Measurements from ENCODE around the gene C1orf53. TPM values are rescaled to one million over a fixed set of nuclear protein-coding genes. Genes with fewer than 3 reads are reported as not detected.

Gene C1orf53
- total and polyA plus RNA-seq, 2 experiments from 2014 or later: 2.7 to 3.8 TPM

GRCh38 chr1:197920414-197921117, 18.1 kb downstream of the C1orf53 start:
- Mint-ChIP-seq H3K27ac (no peak overlapping the region), H3K4me1 (peaks cover 68% of the 10 kb centered on the region), H3K36me3 (ENCODE audit: low read depth) (no peaks in the 10 kb centered on the region; the same call in 2 of the 3 replicates), H3K27me3 (ENCODE audit: insufficient read depth, low read depth, poor library complexity) (peaks cover 80% of the 10 kb centered on the region), H3K9me3 (peaks cover 3% of the 10 kb centered on the region; the same call in 1 of the 3 replicates), H3K4me3 (peak overlapping the region; percentile 72)
- Histone ChIP-seq H3K27ac (ENCODE audit: low read depth) (no peak overlapping the region), H3K4me2 (peak overlapping the region; percentile 92), H3K27me3 (ENCODE audit: insufficient read depth) (peaks cover 88% of the 10 kb centered on the region), H3F3A (replicated peaks; ENCODE audit: low read depth) (peaks cover 26% of the 10 kb centered on the region), H2AFZ (no peak overlapping the region), H3K79me2 (replicated peaks; ENCODE audit: insufficient read depth) (no peaks in the 10 kb centered on the region), H3K4me3 (peak overlapping the region; percentile 60), H4K20me1 (replicated peaks; ENCODE audit: insufficient read depth) (0 out of 2 replicates have a peak, but pooled peaks cover 4% of the 10 kb centered on the region), H3K36me3 (ENCODE audit: insufficient read depth) (no peaks in the 10 kb centered on the region), H3K4me1 (ENCODE audit: insufficient read depth) (peaks cover 42% of the 10 kb centered on the region), H3K9me2 (ENCODE audit: insufficient read depth) (no peaks in the 10 kb centered on the region)
- ATAC-seq: no peak
- peak; percentile 95 for TF ChIP-seq EZH2 (IDR thresholded peaks at IDR 0.05; ENCODE audit: low read depth, unreplicated experiment)
- no peak for TF ChIP-seq REST (IDR thresholded peaks at IDR 0.05; ENCODE audit: unreplicated experiment)
- TF ChIP-seq EZH2phosphoT487 (IDR thresholded peaks at IDR 0.05; ENCODE audit: unreplicated experiment): peak; percentile 81
- no peak for TF ChIP-seq NANOG (IDR thresholded peaks at IDR 0.05; ENCODE audit: borderline replicate concordance)
- peak; percentile 66 for DNase-seq (ENCODE audit: low spot score)

GRCh38 chr1:197921235-197922069, 19.0 kb downstream of the C1orf53 start:
- peak overlapping the region; percentile 72 for H3K4me3 Mint-ChIP-seq
- H3K27me3 Mint-ChIP-seq (ENCODE audit: insufficient read depth, low read depth, poor library complexity): peaks cover 71% of the 10 kb centered on the region
- Histone ChIP-seq H3F3A (replicated peaks; ENCODE audit: low read depth) (peaks cover 22% of the 10 kb centered on the region), H3K4me1 (ENCODE audit: insufficient read depth) (peaks cover 34% of the 10 kb centered on the region), H3K79me2 (replicated peaks; ENCODE audit: insufficient read depth) (no peaks in the 10 kb centered on the region), H3K36me3 (ENCODE audit: insufficient read depth) (no peaks in the 10 kb centered on the region), H3K4me3 (peak overlapping the region; percentile 60), H3K9me2 (ENCODE audit: insufficient read depth) (no peaks in the 10 kb centered on the region), H3K4me2 (peak overlapping the region; percentile 92), H2AFZ (peak overlapping the region; percentile 76), H3K27ac (ENCODE audit: low read depth) (no peak overlapping the region), H3K27me3 (ENCODE audit: insufficient read depth) (peaks cover 79% of the 10 kb centered on the region), H4K20me1 (replicated peaks; ENCODE audit: insufficient read depth) (0 out of 2 replicates have a peak, but pooled peaks cover 4% of the 10 kb centered on the region)
- peak; percentile 31 for ATAC-seq
- peaks cover 3% of the 10 kb centered on the region; the same call in 1 of the 3 replicates for H3K9me3 Mint-ChIP-seq
- H3K27ac Mint-ChIP-seq: no peak overlapping the region
- DNase-seq (ENCODE audit: low spot score): peak; percentile 77
- peaks cover 59% of the 10 kb centered on the region for H3K4me1 Mint-ChIP-seq
- H3K36me3 Mint-ChIP-seq (ENCODE audit: low read depth): no peaks in the 10 kb centered on the region; the same call in 2 of the 3 replicates
- TF ChIP-seq ZNF331 (CRISPR knock-in tag; IDR thresholded peaks at IDR 0.05; ENCODE audit: low read depth) (no peak), JUNB (IDR thresholded peaks at IDR 0.05; ENCODE audit: unreplicated experiment) (no peak), EZH2 (IDR thresholded peaks at IDR 0.05; ENCODE audit: low read depth, unreplicated experiment) (peak; percentile 75), POLR2AphosphoS5 (IDR thresholded peaks at IDR 0.05; ENCODE audit: low read depth) (no peak), CTCF (conservative IDR thresholded peaks at IDR 0.05; ENCODE audit: low read depth in 2 of 2) (no peak), STAT1 (IDR thresholded peaks at IDR 0.05; ENCODE audit: unreplicated experiment) (no peak), NANOG (IDR thresholded peaks at IDR 0.05; ENCODE audit: borderline replicate concordance) (no peak), ZNF114 (CRISPR knock-in tag; IDR thresholded peaks at IDR 0.05) (no peak), EZH2phosphoT487 (IDR thresholded peaks at IDR 0.05; ENCODE audit: unreplicated experiment) (peak; percentile 92), ETS1 (IDR thresholded peaks at IDR 0.05) (no peak)
